NCI-H2107 treated with DMSO at 0.1 percent for 48 hours (cell line): ENCODE results near the gene TSPAN5.
A peak's percentile ranks its signal among the peaks of the same experiment; 100 is the strongest.
"Not testable (repeated sequence)": the region's sequence is repeated elsewhere in the genome, so short reads cannot be mapped to it uniquely, and the experiment has no call there.

Source experiments
- DNase-seq: peaks from one replicate; lab custom pipeline; 2025; ENCODE audit not compliant: unreplicated experiment; lab: John Stamatoyannopoulos, UW

The TSPAN5 gene

GRCh38 chr4:98468709-98469108, 189.7 kb downstream of the TSPAN5 start:
- no peak for DNase-seq

GRCh38 chr4:98467627-98468072, 190.8 kb downstream of the TSPAN5 start:
- DNase-seq = peak; percentile 35

GRCh38 chr4:98466868-98467599, 191.4 kb downstream of the TSPAN5 start:
- DNase-seq = no peak

- DNase-seq = no peak
These were observed 195.9 kb downstream of the TSPAN5 start for GRCh38 chr4:98462487-98462886.

- DNase-seq = not testable (repeated sequence)
These were observed 197.1 kb downstream of the TSPAN5 start for GRCh38 chr4:98461121-98461865.

- DNase-seq = not testable (repeated sequence)
These were observed 201.0 kb downstream of the TSPAN5 start for GRCh38 chr4:98457422-98457821.

GRCh38 chr4:98452091-98452490, 206.3 kb downstream of the TSPAN5 start:
- DNase-seq = no peak

- no peak for DNase-seq
These were observed 209.5 kb downstream of the TSPAN5 start for GRCh38 chr4:98448908-98449307.

GRCh38 chr4:98447648-98448047, 210.8 kb downstream of the TSPAN5 start:
- DNase-seq = no peak

GRCh38 chr4:98446499-98447375, 211.7 kb downstream of the TSPAN5 start:
- DNase-seq = peak; percentile 4

- DNase-seq = no peak
These were observed 214.0 kb downstream of the TSPAN5 start for GRCh38 chr4:98444371-98444770.

GRCh38 chr4:98434816-98435215, 223.6 kb downstream of the TSPAN5 start:
- no peak for DNase-seq

GRCh38 chr4:98433691-98434090, 224.7 kb downstream of the TSPAN5 start:
- DNase-seq = no peak

- DNase-seq = no peak
These were observed 227.6 kb downstream of the TSPAN5 start for GRCh38 chr4:98430708-98431403.

GRCh38 chr4:98423009-98423408, 235.4 kb downstream of the TSPAN5 start:
- DNase-seq = no peak

- no peak for DNase-seq
These were observed 237.3 kb downstream of the TSPAN5 start for GRCh38 chr4:98421111-98421510.
